Fibroblast of gingiva (primary cell): ENCODE measurements around the gene PRRX2.

Experiments
- DNase-seq: peaks from one replicate; pipeline ENCODE4 v3.0.0-alpha.2; 2011; ENCODE audit warnings: low read depth

The PRRX2 gene

GRCh38 chr9:129708793-129709192 is 43.3 kb downstream of the PRRX2 start:
- DNase-seq, result no peak

DNA sequence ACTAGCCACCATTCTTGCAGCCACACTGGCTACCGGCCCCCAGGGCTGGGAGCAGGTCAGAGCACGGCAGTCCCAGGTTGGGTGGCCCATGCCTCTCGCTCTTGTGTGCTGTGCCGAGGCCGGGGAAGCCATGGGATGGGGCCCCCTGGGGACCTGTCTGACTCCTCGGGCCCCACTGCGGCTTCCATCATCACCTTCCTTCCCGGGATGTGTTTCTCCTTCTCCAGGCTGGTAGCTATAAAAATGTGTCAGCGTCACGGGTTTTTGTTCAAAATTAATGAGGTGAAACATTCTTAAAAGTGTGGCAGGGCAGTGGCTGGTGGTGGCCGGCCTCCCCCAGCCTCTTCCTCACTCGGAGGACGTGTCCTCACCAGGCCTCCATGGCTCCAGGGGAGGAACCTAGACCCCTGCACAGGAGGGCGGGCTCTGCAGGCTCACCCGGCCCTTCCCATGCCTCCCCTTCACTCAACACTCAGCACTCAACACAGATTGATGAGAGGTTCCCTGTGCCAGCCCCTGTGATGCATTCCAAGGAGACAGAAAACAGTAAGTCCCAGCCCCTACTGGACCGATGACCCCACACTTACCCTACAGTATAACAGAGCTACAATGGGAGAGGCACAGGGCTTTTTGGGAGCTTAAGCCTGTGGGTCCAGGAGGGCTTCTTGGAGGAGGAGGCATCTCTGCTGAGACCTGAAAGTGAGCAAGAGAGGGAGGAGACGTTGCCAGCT is 44.2 kb downstream of the PRRX2 start:
- DNase-seq, result no peak

DNA sequence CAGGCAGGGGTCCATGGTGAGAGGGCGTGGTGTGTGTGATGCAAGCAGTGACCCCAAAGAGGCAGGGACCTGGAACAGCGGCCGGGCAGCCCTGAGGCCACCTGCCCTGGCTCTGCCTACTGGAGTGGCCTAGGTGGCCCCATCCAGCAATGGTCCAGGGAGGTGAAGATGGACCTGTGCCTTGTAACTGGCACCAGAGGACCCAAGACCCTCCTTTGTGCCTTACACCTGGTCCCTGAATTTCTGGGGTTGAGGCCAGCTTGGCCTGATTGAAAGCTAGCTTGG is 44.7 kb downstream of the PRRX2 start:
- DNase-seq, result no peak

GRCh38 chr9:129712634-129713401 is 47.4 kb downstream of the PRRX2 start:
- peak; percentile 89 for DNase-seq

GRCh38 chr9:129713402-129713679 is 47.9 kb downstream of the PRRX2 start:
- no peak for DNase-seq

DNA sequence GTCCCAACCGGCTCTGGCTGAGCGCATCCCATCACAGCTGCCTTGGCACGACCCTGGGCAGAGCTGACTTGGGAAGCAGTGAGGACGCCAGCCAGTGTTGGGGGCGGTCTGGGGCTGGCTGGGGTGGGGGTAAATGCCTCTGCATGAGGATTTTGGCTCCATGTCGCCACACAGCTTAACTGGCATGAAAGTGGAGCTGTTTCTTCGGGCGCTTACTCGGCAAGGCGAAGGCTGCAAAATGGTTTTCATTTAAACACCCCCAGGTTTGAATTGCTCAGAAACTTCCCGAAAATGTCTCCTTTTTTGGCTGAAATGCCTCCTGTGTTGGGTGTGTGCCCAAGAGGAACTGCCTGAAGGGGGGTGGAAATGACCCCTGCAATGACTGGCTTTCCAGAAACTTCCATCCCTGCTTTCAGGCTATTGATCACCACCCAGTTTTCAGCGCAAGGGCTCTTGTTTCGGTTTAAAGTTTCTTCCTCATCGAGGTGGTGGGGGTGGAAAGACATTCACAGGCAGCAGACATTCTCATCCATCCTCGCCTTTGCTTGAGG is 49.1 kb downstream of the PRRX2 start:
- peak; percentile 79 for DNase-seq

- DNase-seq, result peak; percentile 81
These were observed 50.6 kb downstream of the PRRX2 start for GRCh38 chr9:129716091-129716490.

- no peak for DNase-seq
These were observed 52.5 kb downstream of the PRRX2 start for GRCh38 chr9:129717991-129718390.

DNA sequence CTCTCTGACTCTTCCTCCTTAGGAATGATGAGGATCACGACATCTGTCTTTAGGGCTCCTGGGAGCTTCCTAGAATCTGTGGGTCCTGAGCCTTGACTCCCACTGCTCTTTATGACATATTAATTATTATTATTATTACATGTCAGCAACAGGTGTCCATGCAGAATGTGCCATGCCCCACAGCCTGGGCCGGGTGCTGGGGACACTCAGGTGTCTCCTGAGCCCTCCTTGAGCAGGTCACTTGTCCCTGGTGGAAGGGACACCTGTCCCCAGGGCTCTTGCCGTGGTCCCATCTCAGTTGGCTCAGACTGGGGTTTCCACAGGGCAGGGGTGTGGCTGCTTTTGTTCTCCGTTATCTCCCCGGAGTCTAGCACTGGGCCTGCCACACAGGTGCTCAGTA is 53.2 kb downstream of the PRRX2 start:
- DNase-seq, result no peak

DNA sequence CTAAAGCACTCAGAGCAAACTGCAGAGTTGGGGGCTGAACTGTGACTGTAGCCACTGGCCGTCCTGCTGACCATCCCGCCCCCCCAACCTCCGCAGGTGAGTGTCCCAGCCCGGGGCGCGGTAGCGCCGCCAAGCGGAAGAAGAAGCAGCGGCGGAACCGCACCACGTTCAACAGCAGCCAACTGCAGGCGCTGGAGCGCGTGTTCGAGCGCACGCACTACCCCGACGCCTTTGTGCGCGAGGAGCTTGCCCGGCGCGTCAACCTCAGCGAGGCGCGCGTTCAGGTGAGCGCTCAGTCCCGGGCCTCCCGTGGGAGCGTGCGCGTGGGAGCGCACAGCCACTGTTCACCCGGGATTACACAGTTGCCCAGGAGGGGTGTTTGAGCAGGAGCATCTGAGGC is 53.7 kb downstream of the PRRX2 start:
- DNase-seq, result no peak

- DNase-seq, result no peak
These were observed 54.9 kb downstream of the PRRX2 start for GRCh38 chr9:129720181-129720864.

DNA sequence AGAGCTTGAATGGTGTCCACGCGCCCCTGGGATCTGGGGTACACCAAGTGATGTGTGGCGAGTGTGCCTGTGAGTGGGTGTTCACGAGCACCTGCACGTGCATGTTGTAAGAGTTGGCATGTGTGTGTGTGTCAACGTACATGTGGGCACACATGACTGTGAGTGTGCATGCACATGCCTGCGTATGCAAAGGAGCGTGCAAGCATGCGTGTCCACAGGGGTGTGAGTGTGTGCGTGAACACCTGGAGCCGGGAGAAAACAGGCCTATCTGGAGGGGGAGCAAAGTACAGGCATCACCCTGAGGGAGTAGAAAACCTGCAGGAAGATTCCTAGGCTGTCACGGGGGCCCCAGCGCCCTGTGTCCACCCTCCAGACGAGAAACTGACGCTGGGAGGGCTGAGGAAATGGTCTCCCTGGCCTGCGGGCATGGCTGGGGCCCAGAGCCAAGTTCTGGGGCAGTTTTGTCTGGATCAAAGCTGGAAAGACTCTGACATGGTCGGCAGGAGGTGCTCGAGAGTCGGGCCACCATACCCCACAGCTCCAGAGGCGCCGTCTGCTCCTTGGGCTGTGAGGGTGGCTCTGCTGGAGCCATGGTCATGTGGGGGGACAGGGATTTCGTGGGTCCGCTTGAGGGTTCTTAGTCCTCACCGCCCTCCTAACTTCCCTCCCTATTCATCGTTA is 55.6 kb downstream of the PRRX2 start:
- no peak for DNase-seq

DNA sequence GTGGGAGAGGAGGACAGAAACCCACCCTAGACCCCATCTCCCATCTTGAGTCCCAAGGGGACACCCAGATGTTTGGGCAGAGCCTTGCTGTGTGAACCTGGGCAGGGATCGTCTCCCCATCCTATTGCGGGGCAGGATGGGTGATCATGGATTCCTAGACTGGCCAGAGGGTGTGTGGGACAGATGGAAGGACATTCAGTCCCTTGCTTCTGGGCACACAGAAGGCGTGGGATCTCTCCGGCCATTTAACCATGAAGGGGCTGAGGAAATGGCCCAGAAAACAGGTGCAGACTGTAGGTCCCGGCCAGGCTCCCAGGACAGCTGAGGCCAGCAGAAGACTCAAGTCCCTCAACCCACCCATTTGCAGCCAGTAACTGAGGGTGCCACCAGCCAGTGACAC is 57.5 kb downstream of the PRRX2 start:
- DNase-seq, result no peak

DNA sequence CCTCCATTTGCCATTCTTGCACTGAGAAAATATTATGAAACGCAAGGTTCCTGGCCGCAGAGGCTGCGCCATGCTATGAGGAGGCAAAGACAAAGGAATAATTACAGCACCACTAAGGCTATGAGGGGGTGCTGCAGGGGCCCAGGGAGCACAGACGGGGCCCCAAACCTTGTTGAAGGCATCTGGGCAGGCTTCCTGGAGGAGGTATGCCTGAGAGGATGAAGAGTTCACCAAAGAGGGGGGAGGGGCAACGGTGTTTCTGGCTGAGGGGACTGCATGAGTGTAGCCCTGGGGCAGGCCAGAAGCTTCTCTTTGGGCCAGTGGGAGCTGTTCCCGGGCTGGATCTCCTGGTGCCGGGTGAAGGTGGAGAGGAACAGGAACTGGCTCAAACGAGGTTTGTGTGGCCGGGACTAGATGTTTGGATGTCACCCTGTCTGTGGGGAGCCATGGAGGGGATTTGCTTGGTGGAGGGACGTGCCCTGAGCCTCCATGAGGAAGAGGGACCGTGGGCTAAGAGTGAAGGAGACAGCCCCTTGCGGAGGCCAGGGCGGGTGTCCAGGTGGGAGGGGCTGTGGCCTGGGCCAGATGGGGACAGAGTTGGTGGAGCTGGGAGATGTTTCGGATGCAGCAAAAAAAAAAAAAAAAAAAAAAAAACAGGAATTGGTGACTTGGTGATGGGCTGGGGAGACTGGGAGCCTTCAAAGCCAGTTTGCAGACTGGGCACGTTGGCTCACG is 59.2 kb downstream of the PRRX2 start:
- no peak for DNase-seq

GRCh38 chr9:129725795-129726251 is 60.4 kb downstream of the PRRX2 start:
- DNase-seq, result peak; percentile 97

DNA sequence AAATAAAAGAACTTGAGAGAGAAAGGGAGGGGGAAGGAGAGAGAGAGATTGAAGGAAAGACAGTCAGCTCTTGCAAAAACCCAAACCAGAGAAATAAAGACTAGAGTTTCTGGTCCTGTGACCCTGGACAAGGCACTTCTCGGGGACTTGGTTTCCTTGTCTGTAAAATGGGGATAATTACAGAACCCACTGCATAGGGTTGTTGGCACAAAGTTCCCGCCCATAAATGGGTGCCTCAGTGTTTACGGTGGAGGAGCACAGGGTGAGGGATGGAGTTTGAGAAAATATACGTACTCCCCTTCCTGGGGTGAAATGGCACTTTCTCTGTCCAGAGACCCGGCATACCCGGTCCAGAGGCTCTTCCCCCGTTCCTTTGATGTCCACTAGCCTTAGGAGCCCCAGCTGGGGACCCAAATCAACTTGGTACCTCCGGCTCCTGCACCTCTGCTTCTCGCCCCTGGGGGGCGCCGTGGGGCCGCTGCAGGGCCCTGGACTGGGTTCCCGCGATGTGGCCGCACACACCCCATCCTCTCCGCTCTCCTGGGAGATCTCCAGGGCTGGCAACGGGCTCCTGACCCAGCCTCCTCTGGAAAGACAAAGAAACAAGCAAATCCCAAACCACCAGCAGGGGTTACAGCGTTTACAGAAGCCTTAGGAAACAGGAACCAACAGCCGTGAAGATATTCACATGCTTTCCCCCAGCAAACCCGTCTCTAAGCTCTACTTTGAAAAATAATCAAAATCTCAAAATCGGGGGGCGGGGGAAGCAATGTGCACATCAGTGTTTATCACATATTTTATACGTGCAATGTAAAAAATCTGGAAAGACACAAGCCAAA is 61.1 kb downstream of the PRRX2 start:
- DNase-seq, result peak; percentile 95

- no peak for DNase-seq
These were observed 63.3 kb downstream of the PRRX2 start for GRCh38 chr9:129728744-129729143.

DNA sequence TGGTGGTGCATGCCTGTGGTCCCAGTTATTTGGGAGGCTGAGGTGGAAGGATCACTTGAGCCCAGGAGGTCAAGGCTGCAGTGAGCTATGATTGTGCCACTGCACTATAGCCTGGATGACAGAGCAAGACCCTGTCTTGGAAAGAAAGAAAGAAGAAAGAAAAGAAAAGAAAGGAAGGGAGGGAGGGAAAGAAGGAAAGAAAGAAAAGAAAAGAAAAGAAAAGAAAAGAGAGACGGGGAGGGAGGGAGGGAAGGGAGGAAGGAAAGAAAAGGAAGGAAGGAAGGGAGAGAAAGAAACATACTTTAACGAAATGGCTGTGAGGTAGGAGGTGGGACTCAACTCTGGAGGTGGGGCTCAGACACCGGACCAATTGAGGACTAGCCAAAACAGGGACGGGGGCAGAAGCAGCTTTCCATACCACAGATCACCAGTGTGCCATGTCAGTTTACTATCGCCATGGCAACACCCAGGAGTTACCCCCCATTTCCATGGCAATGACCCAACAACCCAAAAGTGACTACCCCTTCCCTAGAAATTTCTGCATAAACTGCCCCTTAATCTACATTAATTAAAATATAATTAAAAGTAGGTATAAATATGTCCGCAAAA is 66.1 kb downstream of the PRRX2 start:
- DNase-seq, result no peak

DNA sequence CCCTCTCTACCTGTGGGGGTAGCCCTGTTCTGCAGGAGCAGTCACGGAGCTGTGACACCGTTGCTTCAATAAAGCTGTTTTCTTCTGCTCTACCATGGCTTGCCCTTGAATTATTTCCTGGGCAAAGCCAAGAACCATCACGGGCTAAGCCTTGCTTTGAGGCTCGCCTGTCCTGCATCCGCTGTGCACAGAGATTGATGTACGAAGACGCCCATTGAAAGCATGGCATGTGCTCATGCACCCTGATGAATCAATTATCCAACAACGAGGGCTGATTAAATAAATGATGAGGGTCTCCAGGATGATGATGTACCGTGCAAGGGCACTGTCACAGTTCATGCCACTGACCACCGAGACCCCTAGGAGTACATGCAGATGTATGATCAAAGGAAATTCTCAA is 66.7 kb downstream of the PRRX2 start:
- no peak for DNase-seq

GRCh38 chr9:129732946-129733631 is 67.6 kb downstream of the PRRX2 start:
- no peak for DNase-seq
